Fibroblast of gingiva (primary cell): ENCODE results near the gene HEATR9.

Experiments
- DNase-seq: peaks from one replicate; pipeline ENCODE4 v3.0.0-alpha.2; 2011; ENCODE audit warnings: low read depth

HEATR9 gene

GRCh38 chr17:35865412-35866340 is 3.0 kb downstream of the HEATR9 start:
- peak; percentile 37 for DNase-seq

GRCh38 chr17:35864853-35865252 is 3.8 kb downstream of the HEATR9 start:
- DNase-seq = no peak

DNA sequence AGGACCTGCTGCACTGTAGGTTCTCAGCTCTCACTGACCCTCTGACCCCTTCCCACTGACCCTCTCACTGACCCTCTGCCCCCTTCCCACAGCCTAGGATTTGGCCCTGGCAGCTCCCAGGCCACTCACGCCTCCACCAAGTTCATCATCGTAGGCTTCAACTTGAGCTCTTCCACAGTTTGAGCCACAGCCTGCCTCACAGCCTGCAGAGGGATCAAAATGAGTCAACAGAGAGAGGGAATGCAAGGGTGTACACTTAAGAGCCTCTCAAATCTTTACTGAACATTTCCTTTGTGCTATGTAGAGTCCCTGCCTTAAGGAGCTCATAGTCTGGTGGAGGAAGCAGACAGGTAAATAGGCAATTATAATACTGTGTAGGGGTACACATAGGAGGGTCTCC is 12.1 kb downstream of the HEATR9 start:
- DNase-seq = no peak

GRCh38 chr17:35855965-35856364 is 12.7 kb downstream of the HEATR9 start:
- no peak for DNase-seq

DNA sequence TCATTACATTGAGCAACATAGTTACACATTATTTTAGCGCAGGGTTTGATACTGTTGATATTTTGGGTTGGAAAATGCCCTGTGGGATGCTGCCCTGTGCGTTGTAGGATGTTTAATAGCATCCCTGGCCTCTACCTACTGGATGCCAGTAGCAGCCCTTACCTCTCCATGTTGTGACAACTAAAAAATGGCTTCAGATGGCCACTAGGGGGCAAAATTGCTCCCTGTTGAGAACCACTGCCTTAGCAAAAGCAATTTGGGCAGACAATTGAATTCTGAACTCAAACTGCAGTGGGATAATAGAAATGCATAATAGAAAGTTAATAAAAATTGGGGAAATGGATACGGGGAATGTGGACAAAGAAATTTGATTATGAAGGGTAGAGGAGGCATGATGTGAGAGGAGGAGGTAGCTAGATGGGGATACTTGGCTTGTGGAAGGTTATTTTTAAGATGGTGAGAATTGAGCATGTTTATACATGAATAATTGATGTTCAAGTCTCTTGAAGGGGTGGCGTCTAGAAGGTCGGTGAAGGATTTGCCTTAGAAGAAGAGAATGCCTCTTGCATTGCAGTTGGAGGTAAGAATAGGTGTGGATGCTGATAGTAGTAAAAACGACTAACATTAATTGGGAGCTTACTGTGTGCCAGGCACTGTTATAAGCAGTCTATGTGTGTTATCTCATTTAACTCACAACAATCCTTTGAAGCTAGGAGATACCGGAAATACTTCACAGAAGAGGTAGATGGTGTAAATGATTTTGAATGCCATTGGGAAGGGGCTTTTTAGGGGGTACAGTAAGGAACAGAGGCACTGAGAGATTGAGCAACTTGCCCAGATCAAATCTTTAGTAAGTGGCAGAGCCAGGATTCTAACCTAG is 19.0 kb downstream of the HEATR9 start:
- peak; percentile 58 for DNase-seq

DNA sequence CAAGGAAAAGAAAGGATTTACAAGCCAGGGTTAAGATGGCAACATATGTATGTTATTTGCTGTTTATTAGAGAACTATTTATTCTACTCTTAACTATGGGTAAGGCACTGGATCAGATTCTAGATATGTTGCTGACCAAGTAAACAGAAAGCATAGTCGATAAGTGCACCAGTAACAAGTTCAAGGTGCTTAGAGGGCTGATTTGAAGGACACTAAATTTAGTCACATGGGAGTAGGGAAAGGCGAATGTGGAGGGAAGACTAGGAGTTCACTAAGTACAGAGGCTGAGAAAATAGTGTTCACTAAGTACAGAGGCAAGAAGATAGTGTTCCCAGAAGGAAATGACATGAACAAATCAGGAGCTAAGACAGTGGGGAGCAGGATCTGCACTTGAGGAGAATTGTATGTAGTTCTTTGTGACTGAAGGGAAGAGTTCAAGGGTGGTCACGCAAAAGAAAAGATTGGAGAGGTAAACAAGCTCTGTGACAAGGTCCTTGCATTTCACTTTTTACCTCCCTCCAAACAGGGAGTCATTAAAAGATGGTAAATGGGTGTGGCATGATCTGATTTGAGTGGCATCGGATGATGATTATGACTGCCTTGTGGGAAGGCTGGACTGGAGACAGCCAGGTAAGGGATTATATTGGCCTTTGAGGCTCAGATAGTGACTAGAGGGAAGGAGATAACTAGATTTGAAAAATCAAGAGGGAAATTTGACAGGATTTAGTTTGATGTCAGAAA is 20.9 kb downstream of the HEATR9 start:
- DNase-seq = no peak

DNA sequence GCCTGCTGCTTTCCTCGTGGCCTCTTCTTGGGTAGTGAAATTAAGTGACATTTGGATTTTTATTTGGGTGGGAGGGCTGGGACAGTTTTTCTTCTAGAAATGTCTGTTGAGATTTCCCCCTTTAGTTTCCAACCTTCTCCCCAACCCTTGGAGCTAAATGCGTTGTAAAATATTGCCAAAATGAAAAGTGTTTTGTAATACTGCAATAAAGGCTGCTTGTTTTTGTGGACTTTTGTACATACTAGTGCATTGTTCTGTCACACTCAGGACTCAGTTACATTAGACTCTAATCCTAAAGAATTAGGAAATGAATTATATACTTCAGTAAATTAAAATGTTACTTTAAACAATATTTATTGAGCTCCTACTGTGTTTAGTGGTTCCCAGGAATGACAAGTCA is 21.7 kb downstream of the HEATR9 start:
- no peak for DNase-seq

GRCh38 chr17:35846055-35846809 is 22.5 kb downstream of the HEATR9 start:
- peak; percentile 66 for DNase-seq

- DNase-seq = no peak
Observed at GRCh38 chr17:35844547-35844946, 24.1 kb downstream of the HEATR9 start.

DNA sequence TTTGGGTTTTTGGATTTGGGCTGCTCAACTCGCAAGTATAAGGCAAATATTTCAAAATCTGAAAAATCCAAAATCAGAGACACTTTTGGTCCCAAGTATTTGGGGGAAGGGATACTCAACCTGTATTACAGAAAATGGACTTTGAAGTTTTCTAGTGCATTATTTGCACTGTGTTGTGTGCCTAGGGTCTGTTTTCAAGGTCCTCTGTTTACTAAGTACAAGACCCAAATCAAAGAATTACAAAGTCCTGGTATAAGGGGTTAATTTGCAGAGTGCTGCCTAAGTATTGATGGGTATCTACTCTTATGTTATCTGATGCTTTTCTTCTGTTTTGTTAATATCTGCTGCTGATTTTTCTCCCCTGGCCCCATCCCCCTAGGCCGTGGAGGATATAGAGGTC is 25.0 kb downstream of the HEATR9 start:
- no peak for DNase-seq

- no peak for DNase-seq
Observed at GRCh38 chr17:35842239-35842638, 26.5 kb downstream of the HEATR9 start.

DNA sequence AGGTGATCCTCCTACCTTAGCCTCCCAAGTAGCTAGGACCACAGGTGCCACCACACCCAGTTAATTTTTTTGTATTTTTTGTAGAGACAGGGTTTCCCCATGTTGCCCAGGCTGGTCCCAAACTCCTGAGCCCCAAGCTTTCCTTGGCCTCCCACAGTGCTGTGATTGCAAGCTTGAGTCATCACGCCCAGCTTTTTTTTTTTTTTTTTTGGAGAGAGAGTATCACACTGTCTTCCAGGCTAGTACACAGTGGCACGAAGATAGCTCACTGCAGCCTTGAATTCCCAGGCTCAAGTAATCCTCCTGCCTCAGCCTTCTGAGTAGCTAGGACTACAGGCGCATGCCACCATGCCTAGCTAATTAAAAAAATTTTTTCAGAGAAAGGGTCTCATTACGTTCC is 27.2 kb downstream of the HEATR9 start:
- DNase-seq = no peak

- DNase-seq = no peak
Observed at GRCh38 chr17:35841101-35841500, 27.6 kb downstream of the HEATR9 start.

- DNase-seq = no peak
Observed at GRCh38 chr17:35825206-35825605, 43.5 kb downstream of the HEATR9 start.

DNA sequence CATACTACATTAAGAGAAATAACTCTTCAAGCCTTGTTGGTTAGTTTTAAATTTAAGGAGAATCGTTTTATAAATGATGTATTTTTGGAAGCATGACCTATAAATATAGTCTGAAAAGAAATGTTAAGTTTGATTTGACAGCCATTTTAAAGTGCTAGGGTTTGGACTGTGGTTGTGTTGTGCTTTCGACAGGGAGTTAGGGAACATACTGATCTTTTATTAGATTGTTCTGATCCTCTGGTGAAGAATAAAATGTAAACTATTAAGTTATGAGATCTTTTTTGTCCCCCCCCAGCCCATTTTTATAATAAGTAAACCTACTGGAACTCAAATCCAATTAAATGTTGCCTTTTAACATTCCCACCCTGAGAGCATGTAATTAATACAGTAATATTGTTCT is 47.4 kb downstream of the HEATR9 start:
- DNase-seq = no peak

DNA sequence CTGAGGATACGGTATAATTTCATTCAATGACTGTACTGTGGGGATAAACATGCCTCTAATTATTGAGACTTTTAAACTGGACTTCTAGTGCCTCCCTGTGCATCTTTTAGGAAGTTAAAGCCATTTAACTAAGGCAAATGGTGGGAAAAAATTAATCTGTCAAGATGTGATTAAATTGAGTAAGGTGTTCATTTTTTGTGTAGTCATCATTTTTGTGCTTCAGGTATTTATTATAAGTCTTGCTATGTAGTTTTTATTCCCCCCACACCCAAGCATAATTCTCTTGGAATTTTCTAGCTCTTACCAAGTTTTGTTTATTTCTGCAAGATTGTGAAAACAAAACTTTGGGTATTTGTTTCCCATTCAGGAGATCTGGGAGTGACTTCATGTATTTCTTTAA is 49.2 kb downstream of the HEATR9 start:
- no peak for DNase-seq

DNA sequence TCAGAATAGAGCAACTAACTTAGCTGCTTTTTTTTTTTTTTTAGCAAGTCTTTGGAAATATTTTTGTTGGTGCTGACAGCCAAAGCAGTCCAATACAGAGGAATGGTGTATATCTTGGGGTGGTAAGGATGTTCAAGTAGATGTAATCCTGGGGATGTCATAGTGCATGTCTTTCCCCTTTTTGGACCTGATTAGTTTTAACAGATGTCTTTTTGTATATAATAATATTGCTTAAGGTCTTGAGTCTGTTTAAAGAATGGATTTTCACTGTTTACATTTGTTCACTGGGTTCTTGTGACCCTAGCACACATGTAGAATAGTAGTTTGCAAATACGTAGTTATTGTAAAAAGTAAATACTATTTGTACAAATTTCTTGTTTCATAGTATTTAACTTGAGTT is 51.5 kb downstream of the HEATR9 start:
- no peak for DNase-seq

GRCh38 chr17:35816723-35817122 is 52.0 kb downstream of the HEATR9 start:
- DNase-seq = no peak

DNA sequence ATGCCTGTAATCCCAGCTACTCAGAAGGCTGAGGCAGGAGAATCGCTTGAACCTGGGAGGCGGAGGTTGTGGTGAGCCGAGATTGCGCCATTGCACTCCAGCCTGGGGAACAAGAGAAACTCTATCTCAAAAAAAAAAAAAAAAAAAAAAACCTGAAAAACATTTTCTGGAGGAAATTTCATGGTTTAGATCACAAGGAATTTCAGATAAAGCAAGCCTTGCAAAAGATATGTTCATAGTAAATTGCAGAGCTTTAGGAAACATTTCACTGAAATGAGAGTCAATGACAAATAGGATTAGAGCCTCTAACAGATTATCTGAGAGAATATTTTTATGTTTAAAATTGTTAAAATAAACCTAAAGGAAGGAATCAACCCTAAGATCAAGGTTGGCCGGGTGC is 56.2 kb downstream of the HEATR9 start:
- no peak for DNase-seq

- no peak for DNase-seq
Observed at GRCh38 chr17:35811759-35812158, 56.9 kb downstream of the HEATR9 start.

GRCh38 chr17:35809855-35810461 is 58.7 kb downstream of the HEATR9 start:
- DNase-seq = no peak
